Liver (tissue), 9 donors: ENCODE data around the gene RSPRY1. TPM values are rescaled to one million over a fixed set of nuclear protein-coding genes. Genes with fewer than 3 reads are reported as not detected.

Experiments
- DNase-seq: peaks from one replicate; pipeline ENCODE4 v3.0.0-alpha.2; 2017; ENCODE audit warnings: low spot score
- H3K27ac ChIP-seq, 2 donors: one replicate each; pipeline ENCODE4 v1.7.0; 2013; ENCODE audit warnings: inconsistent platforms in 2 of 2, low read length in 2 of 2, control low read depth in 1 of 2, low read depth in 1 of 2, mild to moderate bottlenecking in 1 of 2
- H3K27me3 ChIP-seq, 4 donors: one replicate each; pipeline versions ENCODE4 v1.6.1 to v1.7.0; 2013; ENCODE audit warnings: low read length in 3 of 4, inconsistent platforms in 1 of 4, mild to moderate bottlenecking in 1 of 4, moderate library complexity in 1 of 4; ENCODE audit not compliant: control insufficient read depth in 4 of 4, insufficient read depth in 4 of 4
- H3K36me3 ChIP-seq, 4 donors: one replicate each; pipeline versions ENCODE4 v1.6.1 to v1.7.0; 2013; ENCODE audit warnings: low read length in 3 of 4, mild to moderate bottlenecking in 3 of 4, low read depth in 1 of 4, moderate library complexity in 1 of 4; ENCODE audit not compliant: control insufficient read depth in 4 of 4, insufficient read depth in 3 of 4
- H3K4me1 ChIP-seq, 4 donors: one replicate each; pipeline versions ENCODE4 v1.6.1 to v1.7.0; 2013; ENCODE audit warnings: low read length in 3 of 4, mild to moderate bottlenecking in 3 of 4, moderate library complexity in 1 of 4; ENCODE audit not compliant: control insufficient read depth in 4 of 4, insufficient read depth in 4 of 4
- H3K4me3 ChIP-seq, 3 donors: one replicate each; pipeline versions ENCODE4 v1.6.1 to v1.7.0; 2013; ENCODE audit warnings: low read length in 3 of 3, control low read depth in 1 of 3, low read depth in 1 of 3, mild to moderate bottlenecking in 1 of 3
- H3K9ac ChIP-seq, 2 donors: one replicate each; pipeline ENCODE4 v1.7.0; 2013; ENCODE audit warnings: low read length in 2 of 2, mild to moderate bottlenecking in 2 of 2, moderate library complexity in 2 of 2, control low read depth in 1 of 2, low read depth in 1 of 2
- H3K9me3 ChIP-seq, 4 donors: one replicate each; pipeline versions ENCODE4 v1.6.1 to v1.7.0; 2013; ENCODE audit warnings: low read length in 3 of 4; ENCODE audit not compliant: control insufficient read depth in 4 of 4
- CTCF ChIP-seq: fragments of 150-350 bp; IDR thresholded peaks from 2 replicates; pipeline ENCODE4 v1.5.1; 2017; ENCODE audit warnings: improper control_type of control experiment, low read depth, low read length; ENCODE audit not compliant: missing input control
- EGR1 ChIP-seq, 2 donors: IDR thresholded peaks; 2 replicates each; pipeline ENCODE4 v1.6.1; 2016 to 2018; ENCODE audit warnings: antibody characterized with exemption in 2 of 2, low read depth in 2 of 2
- FOXA1 ChIP-seq: IDR thresholded peaks from 2 replicates; pipeline ENCODE4 v1.6.1; 2016; ENCODE audit warnings: antibody characterized with exemption
- FOXA2 ChIP-seq: IDR thresholded peaks from 2 replicates; pipeline ENCODE4 v1.6.1; 2016; ENCODE audit warnings: antibody characterized with exemption
- GABPA ChIP-seq, 2 donors: IDR thresholded peaks in 1 of 2; conservative IDR thresholded peaks in 1 of 2; 2 replicates each; pipeline ENCODE4 v1.6.1; 2016; ENCODE audit warnings: antibody characterized with exemption in 2 of 2, mild to moderate bottlenecking in 1 of 2, moderate library complexity in 1 of 2
- HNF4A ChIP-seq, 2 donors: conservative IDR thresholded peaks; 2 replicates each; pipeline ENCODE4 v1.6.1; 2016; ENCODE audit warnings: antibody characterized with exemption in 2 of 2, mild to moderate bottlenecking in 2 of 2
- HNF4G ChIP-seq: IDR thresholded peaks from 2 replicates; pipeline ENCODE4 v1.6.1; 2016; ENCODE audit warnings: antibody characterized with exemption
- JUND ChIP-seq, 2 donors: IDR thresholded peaks; 2 replicates each; pipeline ENCODE4 v1.6.1; 2016; ENCODE audit warnings: antibody characterized with exemption in 2 of 2
- NR2F2 ChIP-seq: IDR thresholded peaks from 2 replicates; pipeline ENCODE4 v1.6.1; 2016; ENCODE audit warnings: antibody characterized with exemption
- RAD21 ChIP-seq, 2 donors: IDR thresholded peaks; 2 replicates each; pipeline ENCODE4 v1.6.1; 2016; ENCODE audit warnings: antibody characterized with exemption in 2 of 2, mild to moderate bottlenecking in 2 of 2
- REST ChIP-seq: IDR thresholded peaks from 2 replicates; pipeline ENCODE4 v1.6.1; 2016; ENCODE audit warnings: antibody characterized with exemption, mild to moderate bottlenecking
- RXRA ChIP-seq, 2 donors: IDR thresholded peaks; 2 replicates each; pipeline ENCODE4 v1.6.1; 2017 to 2018; ENCODE audit warnings: antibody characterized with exemption in 2 of 2, mild to moderate bottlenecking in 1 of 2
- SP1 ChIP-seq: IDR thresholded peaks from 2 replicates; pipeline ENCODE4 v1.6.1; 2018; ENCODE audit warnings: antibody characterized with exemption, mild to moderate bottlenecking
- TAF1 ChIP-seq: conservative IDR thresholded peaks from 2 replicates; pipeline ENCODE4 v1.6.1; 2016; ENCODE audit warnings: antibody characterized with exemption, mild to moderate bottlenecking
- YY1 ChIP-seq: IDR thresholded peaks from 2 replicates; pipeline ENCODE4 v1.6.1; 2016; ENCODE audit warnings: antibody characterized with exemption, mild to moderate bottlenecking
- ZBTB33 ChIP-seq: IDR thresholded peaks from 2 replicates; pipeline ENCODE4 v1.6.1; 2016; ENCODE audit warnings: antibody characterized with exemption
- WGBS: extraction: QIAGEN DNeasy Blood & Tissue Kit; methylation state at CpG from one replicate; pipeline ENCODE4 v1.1.7; 2013; 5-methylcytosine and 5-hydroxymethylcytosine counted together
- polyA plus RNA-seq, 2 donors: library from polyadenylated mRNA; stranded (reverse) in 1 of 2; unstranded in 1 of 2; fragments of 200-250 nt in 1 of 2; fragments of >200 nt in 1 of 2; fragmentation: Nextera tagmentation in 1 of 2; extraction: Ambion mirVana in 1 of 2; gene quantifications; one replicate each; pipeline versions ENCODE4 v1.2.1 to v1.2.3, GENCODE V29; 2013 to 2015
- total RNA-seq, 2 donors: library from RNA; depleted of rRNA; stranded (reverse); fragments of >200 nt; gene quantifications; one replicate each; pipeline ENCODE4 v1.2.3, GENCODE V29; 2014
- TF ChIP-seq, protein P1 (sequence below): IDR thresholded peaks from 2 replicates; pipeline ENCODE4 v1.6.1; 2016; ENCODE audit warnings: antibody characterized with exemption
- TF ChIP-seq, protein P2 (sequence below): IDR thresholded peaks from 2 replicates; pipeline ENCODE4 v1.6.1; 2016; ENCODE audit warnings: antibody characterized with exemption
- donor health status: healthy.
- donor health status: healthy.
- donor health status: healthy.
- donor health status: healthy.
- donor health status: healthy.

RSPRY1 gene
- total and polyA plus RNA-seq, 4 donors, result 10.9 to 27.6 (median 20.2) TPM

DNA sequence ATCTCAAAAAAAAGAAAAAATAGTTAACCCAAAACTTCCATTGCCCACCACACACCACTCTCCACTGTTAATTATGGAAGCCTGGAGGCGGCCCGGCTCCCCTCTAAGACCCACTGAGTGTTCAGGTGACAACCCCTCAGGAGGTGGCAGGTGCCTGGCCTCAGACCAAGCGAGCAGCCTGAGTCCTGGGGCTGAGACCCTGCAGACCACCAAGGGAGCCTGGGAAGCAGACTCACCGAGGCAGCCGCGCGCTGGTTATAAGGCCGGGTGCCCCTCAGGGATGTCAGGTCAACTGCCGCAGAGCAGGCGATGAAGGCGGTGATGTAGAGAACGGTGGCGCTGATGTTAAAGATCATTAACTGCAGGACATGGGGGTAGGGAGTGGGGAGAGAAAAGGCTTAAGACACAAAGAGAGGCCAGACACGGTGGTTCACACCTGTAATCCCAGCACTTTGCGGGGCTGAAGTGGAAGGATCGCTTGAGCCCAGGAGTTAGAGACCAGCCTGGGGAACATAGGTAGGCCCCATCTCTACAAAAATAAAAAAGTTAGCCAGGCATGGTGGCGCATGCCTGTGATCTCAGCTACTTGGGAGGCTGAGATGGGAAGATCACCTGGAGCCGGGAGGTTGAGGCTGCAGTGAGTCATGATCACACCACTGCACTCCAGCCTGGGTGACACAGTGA, 72.2 kb downstream of the RSPRY1 start:
- H3K9me3 ChIP-seq, result no peaks in the 10 kb centered on the region
- H3K27me3 ChIP-seq, result no peaks in the 10 kb centered on the region
- no peak overlapping the region for H3K9ac ChIP-seq
- H3K4me1 ChIP-seq, result peaks cover 0 to 6% (median 2%) of the 10 kb centered on the region in 4 donors
- peaks cover 0 to 6% (median 1%) of the 10 kb centered on the region in 4 donors for H3K36me3 ChIP-seq
- 97% methylated on average over 18 of the region's 18 CpGs for WGBS
- no peak overlapping the region for H3K27ac ChIP-seq
- DNase-seq, result no peak
- TF ChIP-seq, protein P1, sequence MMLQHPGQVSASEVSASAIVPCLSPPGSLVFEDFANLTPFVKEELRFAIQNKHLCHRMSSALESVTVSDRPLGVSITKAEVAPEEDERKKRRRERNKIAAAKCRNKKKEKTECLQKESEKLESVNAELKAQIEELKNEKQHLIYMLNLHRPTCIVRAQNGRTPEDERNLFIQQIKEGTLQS, result no peak
- TF ChIP-seq CTCF, result no peak
- no peak for TF ChIP-seq TAF1
- TF ChIP-seq HNF4G, result no peak
- no peak for TF ChIP-seq GABPA (IDR thresholded peaks at IDR 0.05 in 1 of 2, conservative IDR thresholded peaks at IDR 0.05 in 1 of 2)
- TF ChIP-seq, protein P2, sequence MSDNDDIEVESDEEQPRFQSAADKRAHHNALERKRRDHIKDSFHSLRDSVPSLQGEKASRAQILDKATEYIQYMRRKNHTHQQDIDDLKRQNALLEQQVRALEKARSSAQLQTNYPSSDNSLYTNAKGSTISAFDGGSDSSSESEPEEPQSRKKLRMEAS, result no peak
- TF ChIP-seq REST, result no peak
- TF ChIP-seq ZBTB33, result no peak
- no peak for TF ChIP-seq EGR1 (IDR thresholded peaks at IDR 0.05; ENCODE audit: low read depth in 2 of 2)
- no peak for TF ChIP-seq YY1
- no peak for TF ChIP-seq RXRA (IDR thresholded peaks at IDR 0.05)
- no peak for TF ChIP-seq FOXA2
- no peak for TF ChIP-seq HNF4A (conservative IDR thresholded peaks at IDR 0.05)
- TF ChIP-seq JUND (IDR thresholded peaks at IDR 0.05), result no peak
- TF ChIP-seq RAD21 (IDR thresholded peaks at IDR 0.05), result no peak
- TF ChIP-seq FOXA1, result no peak
- no peak for TF ChIP-seq NR2F2
- no peak for TF ChIP-seq SP1
- no peak overlapping the region for H3K4me3 ChIP-seq
